Measurements from ENCODE around the gene ABCC10. TPM values are rescaled to one million over a fixed set of nuclear protein-coding genes. Genes with fewer than 3 reads are reported as not detected.

The ABCC10 gene
- total and polyA plus RNA-seq, 3 experiments from 2014 or later: 28.2 to 36.4 (median 35.8) TPM

- no peaks in the 10 kb centered on the region for H3K9me3 ChIP-seq (ENCODE audit: low read length)
- peaks cover 36% of the 10 kb centered on the region for H3K36me3 ChIP-seq (ENCODE audit: insufficient read depth, low read length)
- no peaks in the 10 kb centered on the region for H3K27me3 ChIP-seq (ENCODE audit: insufficient read depth, low read length, poor library complexity, severe bottlenecking)
- Mint-ChIP-seq H3K27me3 (no peaks in the 10 kb centered on the region), H3K27ac (peak overlapping the region in 4 of 8 donors; percentile 7 to 70 (median 54)), H3K4me1 (peaks cover 12 to 18% (median 14%) of the 10 kb centered on the region in 3 donors), H3K36me3 (peaks cover 4 to 66% (median 14%) of the 10 kb centered on the region in 3 donors), H3K4me3 (no peak overlapping the region), H3K9me3 (no peaks in the 10 kb centered on the region)
- H3K4me3 ChIP-seq (ENCODE audit: low read length): no peak overlapping the region
- H3K4me1 ChIP-seq (ENCODE audit: insufficient read depth, low read length): peaks cover 18% of the 10 kb centered on the region
- DNase-seq: no peak
- CTCF ChIA-PET: interaction anchor here (1.2 kb wide), 1 partner anchor 11 kb away, joined by 3 read pairs; the partner anchor contains the start of gene LRRC73
- POLR2A ChIA-PET: no interaction called here
- no peak overlapping the region for H3K27ac ChIP-seq (ENCODE audit: low read depth, low read length)
Observed at GRCh38 chr6:43499028-43499815, 71.9 kb downstream of the ABCC10 start.

Other genes with a start within 250 kb of the ABCC10 start
- 10 to 100 TPM; 35.3 to 38.3 TPM for gene CUL9, start 245.3 kb upstream of the ABCC10 start, total RNA-seq
- gene CUL9, start 245.3 kb upstream of the ABCC10 start, polyA plus RNA-seq: 9.0 TPM
- gene DNPH1, start 198.1 kb upstream of the ABCC10 start, total RNA-seq: 10 to 100 TPM; 68.2 to 68.3 TPM
- gene DNPH1, start 198.1 kb upstream of the ABCC10 start, polyA plus RNA-seq: 80.0 TPM
- 1 to 10 TPM; 1.1 to 1.2 TPM for gene TTBK1, start 184.1 kb upstream of the ABCC10 start, total RNA-seq
- gene TTBK1, start 184.1 kb upstream of the ABCC10 start, polyA plus RNA-seq: not detected
- not detected for gene SLC22A7, start 129.3 kb upstream of the ABCC10 start, total RNA-seq
- gene SLC22A7, start 129.3 kb upstream of the ABCC10 start, polyA plus RNA-seq: not detected
- under 1 TPM in 1 of 2 experiments, not detected in 1; 0.63 TPM for gene CRIP3, start 118.7 kb upstream of the ABCC10 start, total RNA-seq
- gene CRIP3, start 118.7 kb upstream of the ABCC10 start, polyA plus RNA-seq: not detected
- gene ZNF318, start 57.9 kb upstream of the ABCC10 start, total RNA-seq: 10 to 100 TPM; 11.8 to 12.0 TPM
- gene ZNF318, start 57.9 kb upstream of the ABCC10 start, polyA plus RNA-seq: 6.4 TPM
- 1 to 10 TPM; 1.9 TPM for gene DLK2, start 28.0 kb downstream of the ABCC10 start, total RNA-seq
- gene DLK2, start 28.0 kb downstream of the ABCC10 start, polyA plus RNA-seq: 1.4 TPM
- 10 to 100 TPM; 48.8 to 49.1 TPM for gene TJAP1, start 50.0 kb downstream of the ABCC10 start, total RNA-seq
- gene TJAP1, start 50.0 kb downstream of the ABCC10 start, polyA plus RNA-seq: 11.8 TPM
- under 1 TPM; 0.11 to 0.13 TPM for gene LRRC73, start 82.8 kb downstream of the ABCC10 start, total RNA-seq
- not detected for gene LRRC73, start 82.8 kb downstream of the ABCC10 start, polyA plus RNA-seq
- 10 to 100 TPM; 48.9 to 49.1 TPM for gene YIPF3, start 89.4 kb downstream of the ABCC10 start, total RNA-seq
- gene YIPF3, start 89.4 kb downstream of the ABCC10 start, polyA plus RNA-seq: 86.5 TPM
- gene POLR1C, start 89.5 kb downstream of the ABCC10 start, total RNA-seq: 100 to 1,000 TPM; 122 to 124 TPM
- gene POLR1C, start 89.5 kb downstream of the ABCC10 start, polyA plus RNA-seq: 19.6 TPM
- gene XPO5, start 148.5 kb downstream of the ABCC10 start, total RNA-seq: 100 to 1,000 TPM in 1 of 2 experiments, 10 to 100 TPM in 1; 98.0 to 116 TPM
- gene XPO5, start 148.5 kb downstream of the ABCC10 start, polyA plus RNA-seq: 15.3 TPM
- gene POLH, start 148.6 kb downstream of the ABCC10 start, total RNA-seq: 10 to 100 TPM; 33.8 to 38.6 TPM
- 15.6 TPM for gene POLH, start 148.6 kb downstream of the ABCC10 start, polyA plus RNA-seq
- 10 to 100 TPM; 44.2 to 45.4 TPM for gene GTPBP2, start 201.7 kb downstream of the ABCC10 start, total RNA-seq
- 3.9 TPM for gene GTPBP2, start 201.7 kb downstream of the ABCC10 start, polyA plus RNA-seq
- 10 to 100 TPM; 27.6 to 27.7 TPM for gene MAD2L1BP, start 208.3 kb downstream of the ABCC10 start, total RNA-seq
- gene MAD2L1BP, start 208.3 kb downstream of the ABCC10 start, polyA plus RNA-seq: 16.0 TPM
- not detected for gene RSPH9, start 217.5 kb downstream of the ABCC10 start, total RNA-seq
- 1.3 TPM for gene RSPH9, start 217.5 kb downstream of the ABCC10 start, polyA plus RNA-seq

Measured in CD8-positive, alpha-beta memory T cell (primary cell).